Left ventricle myocardium inferior (tissue), 1 donor: ENCODE results near the gene CLIC6. TPM values are rescaled to one million over a fixed set of nuclear protein-coding genes. Genes with fewer than 3 reads are reported as not detected.

ENCODE experiments used
- DNase-seq: peaks from one replicate; pipeline ENCODE4 v3.0.0-alpha.2; 2020
- H3K27ac ChIP-seq: fragments of 200-600 bp; replicated peaks from 2 replicates; pipeline ENCODE4 v1.8.0; 2021
- H3K27me3 ChIP-seq: fragments of 200-600 bp; 2 replicates; pipeline ENCODE4 v1.8.0; 2021; ENCODE audit warnings: low read depth
- H3K36me3 ChIP-seq: fragments of 200-600 bp; 2 replicates; pipeline ENCODE4 v1.8.0; 2021
- H3K4me1 ChIP-seq: fragments of 200-600 bp; 2 replicates; pipeline ENCODE4 v1.8.0; 2021
- H3K4me3 ChIP-seq: fragments of 200-600 bp; 2 replicates; pipeline ENCODE4 v1.8.0; 2021; ENCODE audit warnings: mild to moderate bottlenecking, moderate library complexity
- H3K9me3 ChIP-seq: fragments of 200-600 bp; replicated peaks from 2 replicates; pipeline ENCODE4 v1.8.0; 2021
- intact Hi-C: fragments of 100-400 bp; cut with micrococcal nuclease; formaldehyde crosslinking; loops from one replicate; pipeline ENCODE4 v1.11.0; 2022
- total RNA-seq: library from RNA; stranded (reverse); fragmentation: NEBNext Ultra II Directional; extraction: Animal tissue kit (Norgen Biotek cat#: 25700); gene quantifications from one replicate; pipeline ENCODE4 v1.2.1, GENCODE V29; 2021
- TF ChIP-seq, protein P1 (sequence below): fragments of 200-600 bp; IDR thresholded peaks from 2 replicates; pipeline ENCODE4 v1.8.0; 2021; ENCODE audit warnings: antibody characterized with exemption, mild to moderate bottlenecking, borderline replicate concordance
- donor health status: DM: no; HTN: yes; CAD: no; lungs with severe emphysema.

CLIC6 gene
- total RNA-seq, 1 donor from 2014 or later: 11.2 TPM

DNA sequence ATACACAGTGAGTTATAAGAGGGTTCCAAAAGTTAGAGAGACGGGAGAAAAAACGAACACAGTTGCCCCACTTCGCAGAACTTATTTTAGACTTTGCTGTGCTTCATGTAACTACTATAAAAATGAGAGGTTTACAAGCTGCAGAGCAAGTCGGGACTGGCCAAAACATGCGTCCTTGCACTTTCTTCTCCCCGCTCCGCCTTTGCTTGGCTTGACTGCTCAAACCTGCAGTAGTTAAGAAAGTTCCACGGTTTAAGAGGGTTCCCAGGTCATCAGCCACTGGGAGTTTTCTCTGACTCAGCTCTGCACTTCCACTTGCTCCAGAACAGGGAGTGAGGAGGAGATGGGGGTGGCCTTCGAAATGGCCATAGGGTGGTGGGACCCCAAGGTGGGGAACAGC lies 36.2 kb downstream of the CLIC6 start:
- Histone ChIP-seq H3K4me1 (no peaks in the 10 kb centered on the region), H3K4me3 (no peak overlapping the region), H3K27me3 (peaks cover 11% of the 10 kb centered on the region), H3K9me3 (no peaks in the 10 kb centered on the region), H3K36me3 (no peaks in the 10 kb centered on the region), H3K27ac (no peak overlapping the region)
- TF ChIP-seq, protein P1, sequence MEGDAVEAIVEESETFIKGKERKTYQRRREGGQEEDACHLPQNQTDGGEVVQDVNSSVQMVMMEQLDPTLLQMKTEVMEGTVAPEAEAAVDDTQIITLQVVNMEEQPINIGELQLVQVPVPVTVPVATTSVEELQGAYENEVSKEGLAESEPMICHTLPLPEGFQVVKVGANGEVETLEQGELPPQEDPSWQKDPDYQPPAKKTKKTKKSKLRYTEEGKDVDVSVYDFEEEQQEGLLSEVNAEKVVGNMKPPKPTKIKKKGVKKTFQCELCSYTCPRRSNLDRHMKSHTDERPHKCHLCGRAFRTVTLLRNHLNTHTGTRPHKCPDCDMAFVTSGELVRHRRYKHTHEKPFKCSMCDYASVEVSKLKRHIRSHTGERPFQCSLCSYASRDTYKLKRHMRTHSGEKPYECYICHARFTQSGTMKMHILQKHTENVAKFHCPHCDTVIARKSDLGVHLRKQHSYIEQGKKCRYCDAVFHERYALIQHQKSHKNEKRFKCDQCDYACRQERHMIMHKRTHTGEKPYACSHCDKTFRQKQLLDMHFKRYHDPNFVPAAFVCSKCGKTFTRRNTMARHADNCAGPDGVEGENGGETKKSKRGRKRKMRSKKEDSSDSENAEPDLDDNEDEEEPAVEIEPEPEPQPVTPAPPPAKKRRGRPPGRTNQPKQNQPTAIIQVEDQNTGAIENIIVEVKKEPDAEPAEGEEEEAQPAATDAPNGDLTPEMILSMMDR: no peak
- intact Hi-C loops: no loop called here
- DNase-seq: no peak

DNA sequence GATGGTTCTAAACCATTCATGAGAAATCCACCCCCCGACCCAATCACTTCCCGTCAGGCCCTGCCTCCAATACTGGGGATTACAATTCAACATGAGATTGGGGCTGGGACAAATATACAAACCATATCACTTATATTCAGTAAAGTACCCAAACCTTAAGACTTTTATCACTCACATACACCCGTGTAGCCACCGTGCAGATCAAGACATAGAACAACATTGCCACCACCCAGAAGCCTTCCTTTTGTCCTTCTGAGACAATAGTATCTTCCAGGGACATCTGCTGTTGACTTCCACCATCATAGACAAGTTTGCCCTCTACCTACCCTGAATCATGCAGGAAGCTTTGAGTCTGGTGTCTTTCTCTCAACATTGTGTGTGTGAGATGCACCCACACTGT lies 37.5 kb downstream of the CLIC6 start:
- TF ChIP-seq, protein P1: no peak
- H3K4me1 ChIP-seq: no peaks in the 10 kb centered on the region
- H3K9me3 ChIP-seq: no peaks in the 10 kb centered on the region
- no peak overlapping the region for H3K4me3 ChIP-seq
- no peak for DNase-seq
- intact Hi-C loops: no loop called here
- H3K27me3 ChIP-seq: peaks cover 11% of the 10 kb centered on the region
- no peak overlapping the region for H3K27ac ChIP-seq
- no peaks in the 10 kb centered on the region for H3K36me3 ChIP-seq

DNA sequence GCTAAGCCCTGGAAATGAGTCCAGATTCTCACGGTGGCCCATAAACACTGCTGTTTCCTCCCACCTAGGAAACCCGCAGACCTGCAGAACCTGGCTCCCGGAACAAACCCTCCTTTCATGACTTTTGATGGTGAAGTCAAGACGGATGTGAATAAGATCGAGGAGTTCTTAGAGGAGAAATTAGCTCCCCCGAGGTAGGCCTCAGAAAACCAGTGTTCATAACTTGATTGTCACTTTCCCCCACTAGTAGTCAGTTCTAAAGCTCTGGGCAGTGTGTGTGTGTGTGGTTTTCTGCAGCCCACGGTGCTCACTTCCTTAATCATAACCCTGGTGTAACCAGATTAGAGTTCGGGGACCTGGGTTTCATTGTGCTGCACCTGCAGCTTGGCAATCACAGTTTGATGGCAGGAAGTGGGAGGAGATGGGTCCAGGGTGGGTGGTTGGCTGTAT lies 39.1 kb downstream of the CLIC6 start:
- H3K4me3 ChIP-seq: no peak overlapping the region
- H3K27me3 ChIP-seq: peaks cover 11% of the 10 kb centered on the region
- no peak for DNase-seq
- TF ChIP-seq, protein P1: no peak
- no peaks in the 10 kb centered on the region for H3K9me3 ChIP-seq
- H3K27ac ChIP-seq: no peak overlapping the region
- intact Hi-C loops: no loop called here
- no peaks in the 10 kb centered on the region for H3K36me3 ChIP-seq
- H3K4me1 ChIP-seq: no peaks in the 10 kb centered on the region

DNA sequence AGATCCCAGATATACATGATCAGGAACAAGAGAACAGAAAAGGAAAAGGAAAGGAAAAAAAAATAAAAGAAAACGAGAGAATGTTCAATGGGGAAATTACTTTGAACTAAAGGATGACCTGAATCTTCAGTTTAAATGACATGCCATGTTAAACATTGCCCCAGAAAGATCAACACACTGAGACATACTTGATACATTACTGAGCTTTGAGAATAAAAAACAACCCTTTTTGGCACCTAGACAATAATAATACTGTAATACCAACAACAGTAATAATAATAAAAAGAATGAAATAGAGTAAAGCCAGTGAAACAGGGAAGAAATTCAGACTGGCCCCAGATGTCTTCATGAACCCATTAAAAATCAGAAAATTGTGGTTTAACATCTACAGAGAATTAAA lies 44.8 kb downstream of the CLIC6 start:
- no peak for DNase-seq
- Histone ChIP-seq H3K9me3 (no peaks in the 10 kb centered on the region), H3K36me3 (no peaks in the 10 kb centered on the region), H3K4me1 (no peaks in the 10 kb centered on the region), H3K27ac (no peak overlapping the region), H3K4me3 (no peak overlapping the region), H3K27me3 (no peaks in the 10 kb centered on the region)
- intact Hi-C loops: no loop called here
- TF ChIP-seq, protein P1: no peak

DNA sequence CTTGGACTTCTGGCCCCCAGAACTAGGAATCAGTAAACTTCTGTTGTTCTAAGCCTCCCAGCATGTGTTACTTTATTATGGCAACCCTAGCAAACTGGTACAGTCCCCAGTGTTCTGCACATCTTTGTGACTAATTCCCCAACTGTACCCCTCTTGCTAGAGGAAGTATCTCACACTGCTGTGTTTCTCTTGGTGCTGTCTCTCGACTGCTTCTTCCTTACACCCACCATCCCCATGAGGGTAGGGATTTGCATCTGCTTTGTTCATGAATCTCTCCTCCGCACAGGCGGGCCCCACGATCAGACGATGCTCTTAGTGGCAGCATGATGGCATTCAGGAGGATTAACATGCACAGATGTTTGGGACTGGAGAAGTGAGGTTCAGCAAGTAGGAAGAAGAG lies 46.7 kb downstream of the CLIC6 start:
- TF ChIP-seq, protein P1: no peak
- intact Hi-C loops: no loop called here
- Histone ChIP-seq H3K4me3 (no peak overlapping the region), H3K4me1 (no peaks in the 10 kb centered on the region), H3K27ac (no peak overlapping the region), H3K27me3 (no peaks in the 10 kb centered on the region), H3K9me3 (no peaks in the 10 kb centered on the region), H3K36me3 (no peaks in the 10 kb centered on the region)
- no peak for DNase-seq
